ENCODE data around the gene BRICD5.

- TF ChIP-seq EZH2 (IDR thresholded peaks at IDR 0.05; ENCODE audit: low read length, missing control alignments), result no peak
- no peak for TF ChIP-seq CTCF (conservative IDR thresholded peaks at IDR 0.05 in 1 of 2, IDR thresholded peaks at IDR 0.05 in 1 of 2; ENCODE audit: low read depth in 1 of 2, low read length in 2 of 2)
Observed at GRCh38 chr16:2200313-2200712, 10.3 kb downstream of the BRICD5 start.

All from fibroblast of lung (primary cell).